ENCODE data around the gene C13orf46.
"Not testable (repeated sequence)": the region's sequence is repeated elsewhere in the genome, so short reads cannot be mapped to it uniquely, and the experiment has no call there.

C13orf46 gene

GRCh38 chr13:113991676-113992179 lies 17.9 kb upstream of the C13orf46 start:
- no peak for DNase-seq

DNA sequence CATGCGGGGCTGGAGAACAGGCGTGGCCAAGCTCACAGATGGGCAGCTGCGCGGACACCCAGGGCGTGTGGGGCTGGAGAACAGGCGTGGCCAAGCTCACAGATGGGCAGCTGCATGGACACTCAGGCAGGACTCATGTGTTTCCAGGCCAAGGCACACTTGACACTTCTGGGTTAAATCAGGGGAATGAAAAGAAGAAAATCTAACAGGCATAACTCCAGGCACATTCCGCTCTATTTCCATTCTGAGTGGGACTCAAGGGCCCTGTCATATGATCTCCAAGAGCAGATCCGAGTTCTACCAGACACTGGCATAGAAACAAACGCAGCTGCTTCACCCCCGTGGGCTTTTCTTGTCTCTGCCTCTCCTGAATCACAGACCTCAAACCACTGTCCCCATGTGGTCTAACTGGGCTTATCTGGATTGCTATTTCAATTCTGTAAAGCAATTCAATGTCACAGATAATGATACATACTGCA lies 17.4 kb upstream of the C13orf46 start:
- DNase-seq, result no peak

DNA sequence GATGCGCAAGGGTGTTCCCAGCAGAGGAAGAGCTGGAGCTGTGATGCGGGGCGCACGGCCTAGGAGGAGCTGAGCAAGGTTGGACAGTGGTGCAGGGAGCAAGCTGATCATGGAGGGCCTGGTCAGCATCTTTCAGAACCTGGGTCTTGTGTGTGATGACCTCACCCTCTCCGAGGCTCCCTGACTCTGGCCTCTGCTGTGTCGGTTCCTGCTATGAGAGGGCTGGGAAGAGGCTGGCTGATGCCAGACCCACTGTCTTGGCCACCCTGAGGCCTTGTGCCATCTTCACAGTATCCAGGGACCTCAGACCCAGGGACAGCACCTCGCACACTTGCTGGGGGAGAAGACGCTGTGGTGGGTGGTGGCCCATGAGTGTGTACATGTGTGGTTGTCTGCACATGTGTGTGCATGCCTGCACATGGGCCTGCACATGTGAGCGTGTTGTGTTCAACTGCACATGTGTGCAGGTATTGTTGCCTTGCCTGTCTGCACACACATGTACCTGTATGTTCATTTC lies 16.5 kb upstream of the C13orf46 start:
- DNase-seq, result no peak

GRCh38 chr13:113989585-113990300 lies 15.9 kb upstream of the C13orf46 start:
- no peak for DNase-seq

- DNase-seq, result not testable (repeated sequence)
These were observed 15.0 kb upstream of the C13orf46 start for GRCh38 chr13:113988859-113989258.

GRCh38 chr13:113982296-113982661 lies 8.4 kb upstream of the C13orf46 start:
- no peak for DNase-seq

- DNase-seq, result no peak
These were observed 7.9 kb upstream of the C13orf46 start for GRCh38 chr13:113981611-113982295.

- peak; percentile 98 for DNase-seq
These were observed 7.3 kb upstream of the C13orf46 start for GRCh38 chr13:113981194-113981605.

DNA sequence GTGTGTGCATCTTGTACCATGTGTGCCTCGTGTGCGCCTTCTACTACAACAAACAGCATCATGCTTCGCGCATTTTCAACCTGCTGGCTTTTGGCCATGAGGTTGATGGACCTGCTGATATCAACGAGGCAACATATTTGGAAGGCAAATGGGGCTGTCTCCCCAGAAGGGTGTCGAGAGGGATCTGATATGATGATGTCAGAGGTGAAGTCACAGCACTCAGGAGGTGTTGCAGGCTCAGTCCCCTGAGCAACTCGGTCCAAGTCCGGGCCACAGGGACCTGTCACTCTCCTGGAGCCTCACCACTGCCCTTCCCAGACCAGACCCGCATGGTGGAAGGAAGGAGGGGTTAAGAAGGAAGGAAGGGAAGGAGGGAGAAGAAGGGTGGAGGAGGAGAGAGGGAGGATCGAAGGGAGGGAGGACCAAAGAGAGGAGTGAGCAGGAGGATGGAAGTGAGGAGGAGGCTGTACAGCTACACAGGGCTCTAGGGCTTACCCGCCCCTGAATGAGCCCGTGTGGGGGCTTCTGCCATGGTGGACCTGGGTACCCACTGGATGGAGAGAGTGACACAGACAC lies 6.7 kb upstream of the C13orf46 start:
- DNase-seq, result no peak

- no peak for DNase-seq
These were observed 6.1 kb upstream of the C13orf46 start for GRCh38 chr13:113979791-113980471.

DNA sequence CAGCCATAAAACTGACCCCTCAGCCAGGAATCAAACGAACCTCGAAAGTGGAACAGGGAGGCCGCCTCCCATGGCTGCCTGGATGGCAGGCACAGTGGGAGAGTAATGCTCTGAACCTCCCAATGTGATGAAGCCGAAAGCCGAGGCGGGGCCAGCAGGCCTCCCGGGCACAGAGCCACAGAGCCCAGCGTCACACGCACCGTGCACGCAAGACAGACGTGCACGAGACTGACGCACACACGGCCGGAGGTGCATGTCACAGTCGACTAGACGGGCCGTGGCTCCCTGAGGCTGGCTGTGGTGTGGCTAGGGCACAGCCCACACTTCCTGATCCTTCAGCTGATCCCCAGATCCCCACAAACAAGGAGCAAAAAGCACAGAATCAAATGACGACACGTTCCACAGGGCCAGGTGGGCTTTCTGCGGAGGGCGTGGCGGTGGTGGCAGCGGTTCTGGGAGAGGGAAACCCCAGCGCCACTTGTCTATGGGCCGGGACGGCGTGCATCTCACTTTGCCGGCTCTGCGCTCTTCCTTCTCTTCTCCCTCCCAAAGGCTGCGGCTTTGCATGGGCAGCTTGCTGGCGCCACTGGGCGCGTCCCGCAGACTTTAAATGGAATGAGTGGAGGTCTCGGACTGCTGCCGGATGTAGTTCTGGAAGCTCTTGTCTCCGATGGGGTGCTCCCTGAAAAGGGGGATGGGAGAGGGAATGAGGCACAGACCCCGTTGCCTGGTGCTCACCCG lies 5.0 kb upstream of the C13orf46 start:
- DNase-seq, result no peak

DNA sequence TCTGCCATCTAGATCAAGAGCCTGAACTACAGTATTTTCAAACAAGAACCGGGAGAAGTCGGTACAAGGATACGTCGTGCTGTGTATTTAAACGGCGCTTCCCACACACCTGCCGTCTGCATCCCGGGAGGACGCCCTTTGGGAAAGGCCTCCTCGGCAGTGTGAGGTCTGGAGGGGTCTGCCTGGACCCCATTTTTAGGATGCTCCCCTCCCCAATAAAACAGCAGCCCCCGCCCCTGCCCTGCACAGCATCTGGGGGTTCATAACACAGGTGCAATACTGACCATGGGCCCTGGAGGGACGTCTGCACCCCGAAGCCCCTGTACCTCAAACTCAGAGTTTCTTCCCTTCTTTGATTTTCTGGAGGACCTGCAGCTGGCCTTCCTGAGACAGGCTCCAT lies 4.1 kb upstream of the C13orf46 start:
- no peak for DNase-seq

- DNase-seq, result no peak
These were observed 3.1 kb upstream of the C13orf46 start for GRCh38 chr13:113976711-113977684.

- DNase-seq, result no peak
These were observed 1.5 kb upstream of the C13orf46 start for GRCh38 chr13:113975416-113975815.

DNA sequence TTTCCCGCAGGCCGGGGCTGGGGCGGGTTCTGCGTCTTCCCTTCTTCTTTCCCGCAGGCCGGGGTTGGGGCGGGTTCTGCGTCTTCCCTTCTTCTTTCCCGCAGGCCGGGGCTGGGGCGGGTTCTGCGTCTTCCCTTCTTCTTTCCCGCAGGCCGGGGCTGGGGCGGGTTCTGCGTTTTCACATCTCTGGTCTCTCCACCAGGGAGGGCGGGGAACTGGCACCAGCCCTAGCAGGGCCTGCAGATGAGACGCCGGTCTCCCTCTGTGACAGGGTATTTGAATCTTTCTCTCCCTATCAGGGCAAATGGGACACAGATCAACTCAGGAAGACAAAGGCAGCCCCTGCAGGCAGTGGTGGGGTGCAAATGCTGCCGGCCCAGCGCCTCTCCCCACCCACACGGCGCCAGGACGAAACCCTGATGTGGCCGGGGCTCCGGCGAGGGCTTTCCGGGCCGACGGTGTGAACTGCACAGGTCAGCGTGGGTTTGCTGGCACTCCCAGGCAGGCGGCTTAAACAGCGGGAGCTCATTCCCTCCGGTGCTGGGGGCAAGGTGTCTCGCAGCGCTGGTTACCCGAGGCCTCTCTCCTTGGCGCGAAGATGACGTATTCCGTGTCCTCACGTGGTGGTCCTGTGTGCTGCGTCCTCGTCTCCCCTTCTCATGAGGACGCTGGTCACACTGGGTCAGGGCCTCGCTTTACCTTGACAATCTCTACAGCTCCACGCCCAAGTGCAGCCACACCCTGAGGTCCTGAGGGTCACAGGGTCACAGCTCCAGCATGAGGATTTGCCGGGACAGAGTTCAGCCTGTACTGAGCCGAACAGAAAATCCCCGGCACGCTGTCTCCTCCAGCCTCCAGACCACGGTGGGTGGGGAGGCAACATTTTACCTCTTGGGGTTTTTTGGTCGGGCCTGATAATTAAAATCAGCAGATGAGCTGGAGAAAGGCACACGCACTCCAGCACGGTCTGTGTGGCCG lies 717 bp upstream of the C13orf46 start:
- DNase-seq, result no peak

GRCh38 chr13:113972451-113973217 lies 1.2 kb downstream of the C13orf46 start:
- no peak for DNase-seq

DNA sequence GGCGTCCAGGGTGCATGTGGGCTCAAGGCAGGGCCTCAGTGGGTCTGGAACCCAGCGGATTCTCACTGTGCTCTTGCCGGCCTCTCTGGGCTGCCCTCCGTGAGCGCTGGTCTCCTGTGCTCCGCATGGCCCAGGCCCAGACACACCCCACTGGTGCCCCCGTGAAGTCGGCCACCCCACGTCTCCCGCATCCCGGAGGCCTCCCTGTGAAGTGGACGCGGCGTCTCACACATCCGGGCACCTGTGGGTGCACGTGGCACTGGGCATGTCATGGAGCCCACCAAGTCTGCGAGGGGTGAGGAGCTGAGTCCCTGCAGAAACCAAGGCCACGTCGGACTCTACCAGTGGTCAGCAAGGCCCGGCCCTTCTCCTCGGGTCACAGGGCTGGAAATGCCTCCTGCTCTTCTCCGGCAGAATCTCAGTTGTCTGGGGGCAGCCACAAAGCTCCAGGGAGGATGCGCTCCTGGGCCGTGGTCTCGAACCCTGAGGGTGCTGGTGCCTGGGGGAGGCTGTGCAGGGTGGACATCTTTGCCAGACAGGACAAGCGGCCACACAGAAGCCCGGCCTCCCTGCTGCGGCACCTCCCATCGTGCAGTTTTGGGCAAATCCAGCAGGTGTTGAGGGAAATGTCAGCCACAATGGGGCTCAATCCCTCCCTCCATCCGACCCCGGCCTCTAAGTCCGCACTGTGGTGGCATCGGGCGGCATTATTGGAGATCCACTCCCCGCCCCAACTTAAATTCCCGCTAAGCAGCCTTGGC lies 2.2 kb downstream of the C13orf46 start:
- no peak for DNase-seq

- no peak for DNase-seq
These were observed 2.9 kb downstream of the C13orf46 start for GRCh38 chr13:113970810-113971470.

All from NCI-H748 treated with DMSO at 0.1 percent for 48 hours (cell line).